Measurements from ENCODE around the gene C2orf76.

The C2orf76 gene

DNA sequence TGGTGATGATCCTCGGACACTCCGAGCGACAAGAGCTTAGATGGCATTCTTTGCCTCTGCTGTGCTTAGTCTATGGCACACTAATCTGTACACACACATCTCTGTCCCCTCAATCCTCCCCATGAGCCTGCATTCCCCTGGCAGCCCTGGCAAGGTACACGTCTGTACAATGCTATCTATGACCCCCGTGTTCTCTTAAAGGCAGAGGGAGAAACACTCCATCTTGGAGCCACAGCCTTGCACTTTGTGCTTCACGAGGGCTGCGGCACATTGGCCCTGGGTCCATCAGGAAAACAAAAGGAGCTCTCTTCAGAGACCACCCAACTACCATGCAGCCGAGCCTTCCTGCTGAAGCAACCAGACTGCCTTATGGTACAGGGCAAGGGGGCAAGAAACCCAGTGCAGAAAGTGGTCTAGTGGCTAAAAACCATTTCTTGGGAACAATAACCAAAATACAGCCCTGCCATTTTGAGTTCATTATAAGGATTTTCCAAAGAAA, 100.5 kb downstream of the C2orf76 start:
- in situ Hi-C loops (cut with MboI; ENCODE audit: low sequenced_read_pairs): no loop called here

DNA sequence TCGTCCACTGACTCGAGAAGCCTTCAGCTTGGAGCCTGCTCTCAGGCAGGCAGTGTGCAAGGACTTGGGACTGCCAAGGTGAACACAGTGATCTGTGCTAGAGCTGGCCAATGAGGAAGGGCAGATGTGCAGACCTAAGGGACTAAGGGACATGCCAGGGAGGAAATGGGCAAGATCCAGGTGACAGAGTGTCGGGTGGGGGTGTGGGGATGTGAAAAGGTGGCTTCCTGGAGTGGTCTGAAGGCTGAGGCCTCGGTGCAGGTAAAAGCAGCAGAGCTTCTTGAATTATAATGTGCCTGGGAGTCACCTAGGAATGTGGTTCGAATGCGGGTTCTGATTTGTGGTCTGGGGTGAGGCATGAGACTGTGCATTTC, 101.0 kb downstream of the C2orf76 start:
- in situ Hi-C loops (cut with MboI; ENCODE audit: low sequenced_read_pairs): no loop called here

DNA sequence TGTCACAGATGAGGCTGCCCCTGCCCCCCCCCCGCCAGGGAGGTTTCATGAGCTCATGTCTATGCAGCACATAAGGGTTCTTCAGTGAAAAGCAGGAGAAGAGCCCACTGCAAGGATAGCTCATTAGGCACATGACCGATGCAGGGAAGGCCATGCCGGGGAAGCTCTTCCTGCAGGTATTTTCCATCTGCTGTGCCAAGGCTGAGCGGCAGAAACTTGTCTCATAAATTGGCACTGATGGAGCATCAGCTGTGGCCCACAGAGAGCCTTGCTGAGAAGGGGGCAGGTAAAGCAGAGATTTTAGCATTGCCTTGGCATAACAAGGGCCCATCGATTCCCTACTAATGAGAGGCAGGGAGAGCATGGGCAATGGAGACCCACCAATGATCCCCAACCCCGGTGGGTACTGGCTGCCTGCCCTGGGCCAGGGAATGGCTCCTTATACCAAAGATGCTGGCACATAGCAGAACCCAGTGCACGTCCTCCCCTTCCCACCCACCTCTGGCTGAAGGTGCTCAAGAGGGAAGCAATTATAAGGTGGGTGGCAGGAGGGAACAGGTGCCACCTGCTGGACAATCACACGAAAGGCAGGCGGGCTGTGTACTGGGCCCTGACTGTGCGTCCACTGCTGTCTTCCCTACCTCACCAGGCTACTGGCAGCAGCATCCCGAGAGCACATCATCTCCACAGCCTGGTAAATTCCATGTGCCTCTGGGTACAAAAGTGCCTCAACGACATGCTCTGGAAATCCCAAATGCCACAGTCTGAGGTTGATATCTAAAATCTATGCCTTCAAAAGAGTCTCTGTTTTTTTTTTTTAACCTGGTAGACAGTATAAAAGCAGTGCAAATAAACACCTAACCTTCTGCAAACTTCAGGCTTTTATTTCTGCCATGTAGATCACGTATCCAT, 101.6 kb downstream of the C2orf76 start:
- in situ Hi-C loops (cut with MboI; ENCODE audit: low sequenced_read_pairs): no loop called here

DNA sequence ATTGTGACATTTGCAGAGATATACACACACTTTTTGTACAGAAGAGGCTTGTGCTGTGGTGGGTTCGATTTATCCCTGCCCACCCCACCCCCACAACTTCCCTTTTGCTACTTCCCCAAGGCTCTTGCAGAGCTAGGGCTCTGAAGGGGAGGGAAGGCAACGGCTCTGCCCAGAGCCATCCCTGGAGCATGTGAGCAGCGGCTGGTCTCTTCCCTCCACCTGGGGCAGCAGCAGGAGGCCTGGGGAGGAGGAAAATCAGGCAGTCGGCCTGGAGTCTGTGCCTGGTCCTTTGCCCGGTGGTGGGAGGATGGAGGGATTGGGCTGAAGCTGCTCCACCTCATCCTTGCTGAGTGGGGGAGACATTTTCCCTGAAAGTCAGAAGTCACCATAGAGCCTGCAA, 103.0 kb downstream of the C2orf76 start:
- in situ Hi-C loops (cut with MboI; ENCODE audit: low sequenced_read_pairs): no loop called here

DNA sequence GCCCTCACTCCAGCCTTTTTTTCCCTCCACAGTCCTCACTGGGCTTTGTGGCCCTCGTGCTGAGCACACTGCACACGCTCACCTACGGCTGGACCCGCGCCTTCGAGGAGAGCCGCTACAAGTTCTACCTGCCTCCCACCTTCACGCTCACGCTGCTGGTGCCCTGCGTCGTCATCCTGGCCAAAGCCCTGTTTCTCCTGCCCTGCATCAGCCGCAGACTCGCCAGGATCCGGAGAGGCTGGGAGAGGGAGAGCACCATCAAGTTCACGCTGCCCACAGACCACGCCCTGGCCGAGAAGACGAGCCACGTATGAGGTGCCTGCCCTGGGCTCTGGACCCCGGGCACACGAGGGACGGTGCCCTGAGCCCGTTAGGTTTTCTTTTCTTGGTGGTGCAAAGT, 103.6 kb downstream of the C2orf76 start:
- in situ Hi-C loops (cut with MboI; ENCODE audit: low sequenced_read_pairs): no loop called here

DNA sequence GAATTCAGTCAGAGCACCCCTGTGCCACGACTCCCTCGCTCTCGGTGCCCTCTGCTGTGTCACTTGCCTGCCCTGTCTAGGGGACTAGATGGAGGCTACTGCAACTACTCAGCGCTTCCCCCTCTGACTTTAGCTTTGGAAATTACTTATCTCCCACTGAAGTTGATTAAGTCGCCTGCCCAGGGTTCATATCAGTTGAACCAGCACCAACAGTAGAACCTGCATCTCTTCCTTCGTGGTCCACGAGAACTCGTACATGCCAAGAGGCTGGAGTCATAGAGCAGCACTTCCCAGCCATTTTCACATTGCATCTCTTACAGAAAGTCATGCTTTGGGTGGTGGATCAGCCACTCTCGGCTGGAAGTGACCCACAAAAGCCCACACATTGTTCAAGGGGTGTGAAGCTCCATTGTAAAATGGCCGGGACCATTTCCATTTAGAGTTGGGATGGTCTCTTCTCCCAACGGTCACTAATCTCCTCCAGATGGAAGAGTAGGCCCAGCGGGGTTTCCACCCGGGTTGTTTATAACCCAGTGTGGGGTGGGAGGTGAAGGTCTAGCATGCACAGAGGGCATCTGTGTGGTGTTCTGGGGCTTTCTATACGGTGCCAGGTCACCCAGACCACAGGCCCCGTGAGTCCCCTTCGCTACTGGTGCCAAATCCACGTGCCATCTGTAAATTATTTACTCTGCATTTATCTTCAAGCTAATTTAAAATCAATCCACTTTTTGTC, 105.0 kb downstream of the C2orf76 start:
- in situ Hi-C loops (cut with MboI; ENCODE audit: low sequenced_read_pairs): no loop called here

DNA sequence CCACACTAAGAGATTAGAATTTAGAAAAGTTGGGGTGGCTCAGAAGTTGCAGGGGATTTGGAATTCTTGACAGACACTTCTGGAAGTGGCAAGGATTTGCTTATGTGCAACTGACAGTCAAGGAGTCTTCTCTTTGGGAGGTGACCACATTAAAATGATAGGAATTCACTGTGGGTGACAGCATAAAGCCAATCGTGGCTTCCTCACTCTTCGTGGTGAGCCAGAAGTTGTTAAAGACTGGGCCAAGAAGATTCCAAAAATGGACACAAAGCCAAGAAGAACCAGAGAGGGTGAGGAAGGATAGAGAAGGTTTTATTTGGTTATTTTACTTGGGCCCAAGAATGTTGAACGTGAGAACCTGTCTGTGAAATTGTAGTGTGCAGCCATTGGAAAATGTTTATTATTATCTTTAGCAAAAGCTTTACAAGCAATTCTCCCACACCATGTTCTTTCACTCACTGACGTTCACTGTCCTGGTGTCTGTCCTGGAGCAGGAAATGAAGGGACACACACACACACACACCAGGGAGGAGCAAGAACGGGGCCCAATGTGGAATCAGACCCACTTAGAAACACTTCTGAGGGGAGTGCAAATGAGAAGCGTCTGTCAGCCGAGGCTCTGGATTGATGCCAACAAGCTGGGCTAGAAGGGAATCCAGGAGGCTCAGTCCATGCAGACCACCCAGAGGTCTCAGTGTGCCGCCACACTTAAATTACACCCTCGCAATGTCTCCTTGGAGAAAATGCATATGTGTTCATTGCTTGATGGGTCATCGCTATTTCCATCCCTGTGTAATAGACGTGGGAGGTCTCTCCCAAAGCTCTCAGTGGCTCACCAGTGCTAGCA, 105.8 kb downstream of the C2orf76 start:
- in situ Hi-C loops (cut with MboI; ENCODE audit: low sequenced_read_pairs): no loop called here

DNA sequence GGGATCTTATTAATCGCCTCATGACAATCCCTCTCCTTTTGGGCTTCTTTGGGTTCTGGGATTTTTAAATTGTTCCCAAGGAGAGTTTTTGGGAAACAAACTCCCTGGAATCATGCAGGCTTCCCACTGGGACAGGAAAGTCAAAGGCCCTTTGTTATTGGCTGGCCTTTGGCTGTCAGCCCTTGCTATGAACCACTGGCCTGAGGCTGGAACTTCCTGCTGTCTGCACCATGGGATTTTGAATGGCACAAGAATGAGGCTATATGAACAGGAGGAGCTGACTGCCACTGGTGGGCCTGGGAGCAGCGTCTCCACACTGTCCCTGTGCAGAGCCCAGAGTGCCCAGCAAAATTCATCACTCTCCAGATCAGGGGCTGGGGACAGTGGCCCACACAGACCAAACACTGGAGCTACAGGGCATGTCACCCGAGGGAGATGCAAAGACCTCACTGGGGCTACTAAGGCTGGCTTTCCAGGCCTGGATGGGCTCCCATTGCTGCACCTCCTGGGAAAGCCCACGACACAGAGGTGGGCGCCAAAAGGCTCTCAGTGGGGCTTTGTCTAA, 107.3 kb downstream of the C2orf76 start:
- in situ Hi-C loops (cut with MboI; ENCODE audit: low sequenced_read_pairs): no loop called here

DNA sequence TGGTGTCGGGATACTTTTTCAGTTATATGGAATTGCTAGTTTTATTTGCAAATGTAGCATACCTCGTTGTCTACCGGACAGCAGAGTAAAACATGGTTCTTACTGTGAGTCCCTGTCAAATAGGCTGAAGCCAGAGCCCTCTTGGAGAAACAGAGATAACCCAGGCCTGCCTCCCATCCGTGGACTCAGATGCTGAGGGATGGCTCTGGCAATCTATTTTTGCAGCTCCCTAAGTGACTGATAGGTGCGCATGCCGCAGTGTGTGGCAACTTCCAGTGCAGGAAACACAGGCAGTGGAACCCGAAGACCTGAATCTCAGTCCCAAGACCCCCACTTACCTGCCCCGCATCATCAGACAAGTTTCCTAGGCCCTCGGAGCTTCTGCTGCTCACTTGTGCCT, 109.4 kb downstream of the C2orf76 start:
- in situ Hi-C loops (cut with MboI; ENCODE audit: low sequenced_read_pairs): no loop called here

DNA sequence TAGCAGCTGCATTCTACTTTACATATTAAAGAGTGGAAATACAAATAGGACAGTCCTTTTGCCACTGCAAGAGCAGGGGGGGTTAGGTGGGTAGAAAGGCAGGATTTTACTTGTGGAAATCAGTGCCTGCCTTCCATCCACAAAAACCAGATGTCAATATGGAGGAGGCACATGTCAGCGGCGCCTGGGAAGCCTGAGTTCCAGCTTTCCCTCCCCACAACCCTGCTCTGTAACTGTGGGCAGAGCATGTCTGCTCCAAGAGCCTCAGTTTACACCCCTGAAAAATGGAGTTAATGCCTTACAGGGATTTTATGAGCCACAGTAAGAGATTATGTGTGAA, 110.1 kb downstream of the C2orf76 start:
- in situ Hi-C loops (cut with MboI; ENCODE audit: low sequenced_read_pairs): no loop called here

DNA sequence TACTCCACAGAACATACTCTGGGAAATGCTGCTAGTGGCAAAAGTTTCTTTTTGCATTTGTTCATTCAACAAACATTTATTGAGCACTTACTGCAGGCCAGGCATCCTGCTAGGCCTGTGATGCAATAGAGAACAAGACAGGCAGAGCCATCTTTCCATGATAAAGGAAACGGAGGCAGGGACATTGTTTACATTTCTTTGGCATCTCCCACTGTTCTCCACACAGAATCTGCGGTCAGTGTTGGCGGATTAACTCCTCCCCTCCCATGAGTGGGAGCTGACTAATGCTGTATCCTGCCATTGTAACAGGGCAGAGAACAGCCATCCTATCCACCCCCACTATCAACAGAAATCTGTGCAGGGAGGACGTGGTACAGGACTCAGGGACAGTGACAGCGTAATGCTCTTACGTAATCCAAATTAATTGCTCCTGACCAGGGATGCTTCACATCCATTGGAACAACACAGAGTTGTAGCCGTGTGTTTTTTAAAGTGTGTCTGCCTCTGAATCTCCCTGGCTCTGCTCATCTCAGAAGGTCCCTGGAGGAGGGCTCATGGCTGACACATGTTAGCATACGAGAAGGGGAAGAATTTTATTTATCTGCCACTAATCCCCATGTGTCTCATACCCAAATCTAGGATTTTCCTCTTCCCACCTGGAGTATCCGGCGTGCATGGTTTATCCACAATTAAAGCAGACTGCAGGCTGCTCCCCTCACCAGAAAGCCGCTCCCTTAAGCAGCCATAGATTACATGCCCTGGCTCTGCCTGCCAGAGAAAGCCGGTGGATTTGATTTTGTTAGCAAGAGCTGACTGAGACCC, 110.7 kb downstream of the C2orf76 start:
- in situ Hi-C loops (cut with MboI; ENCODE audit: low sequenced_read_pairs): no loop called here

DNA sequence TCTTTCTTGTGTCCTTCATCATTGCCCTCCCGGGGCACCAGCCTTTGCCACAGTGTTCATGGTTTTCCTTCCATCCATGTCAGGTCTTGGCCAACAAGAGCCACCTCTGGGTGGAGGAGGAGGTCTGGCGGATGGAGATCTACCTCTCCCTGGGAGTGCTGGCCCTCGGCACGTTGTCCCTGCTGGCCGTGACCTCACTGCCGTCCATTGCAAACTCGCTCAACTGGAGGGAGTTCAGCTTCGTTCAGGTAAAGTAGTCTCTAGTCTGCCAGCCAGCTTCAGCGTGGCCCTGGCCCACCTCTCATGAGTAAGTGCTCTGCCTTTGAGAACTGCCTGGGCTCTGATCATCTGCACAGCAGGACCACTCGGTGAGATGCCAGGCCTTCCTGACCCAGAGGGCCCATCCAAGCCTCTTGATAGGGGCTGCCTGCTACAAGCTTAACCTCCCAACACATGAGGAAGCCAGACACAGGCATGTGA, 112.0 kb downstream of the C2orf76 start:
- in situ Hi-C loops (cut with MboI; ENCODE audit: low sequenced_read_pairs): no loop called here

DNA sequence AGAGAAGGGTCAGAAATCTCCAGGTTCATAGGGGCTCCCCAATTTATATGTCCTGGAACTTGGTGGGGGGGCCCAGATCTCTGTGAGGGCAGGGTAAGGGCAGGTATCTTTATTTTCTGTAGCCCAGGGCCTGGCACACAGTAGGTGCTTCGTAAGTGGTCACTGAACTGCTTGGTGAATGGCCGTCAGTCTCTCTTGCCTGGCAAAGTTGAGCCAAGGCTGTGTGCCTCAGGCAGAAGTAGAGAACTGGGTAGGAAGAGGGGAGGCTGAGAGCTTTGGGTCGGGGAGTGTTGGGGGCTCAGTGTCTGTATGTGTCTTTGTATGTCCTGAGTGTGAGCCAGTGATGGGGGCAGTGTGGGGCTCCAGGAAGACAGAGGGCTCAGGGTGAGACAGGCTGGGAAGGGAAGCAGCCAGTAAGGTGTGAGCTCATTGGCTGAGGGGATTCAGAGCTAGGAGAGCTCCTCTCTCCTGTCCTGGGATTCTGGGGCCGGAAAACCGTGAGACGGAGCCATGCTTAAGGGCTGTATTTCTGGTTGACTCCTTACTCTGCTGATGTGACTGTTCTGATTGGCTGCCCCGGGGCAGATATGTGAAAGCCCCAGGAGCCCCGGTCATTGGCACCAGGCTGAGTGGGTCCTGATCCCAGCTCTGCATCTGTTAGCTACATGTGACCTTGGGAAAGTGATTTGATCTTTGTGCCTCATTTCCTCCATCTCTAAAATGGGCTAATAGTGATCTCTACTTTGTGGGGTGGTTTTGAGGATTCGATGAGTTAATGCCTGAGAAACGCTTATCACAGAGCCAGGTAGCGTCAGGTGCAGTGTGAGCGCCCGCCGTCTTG, 112.7 kb downstream of the C2orf76 start:
- in situ Hi-C loops (cut with MboI; ENCODE audit: low sequenced_read_pairs): no loop called here

DNA sequence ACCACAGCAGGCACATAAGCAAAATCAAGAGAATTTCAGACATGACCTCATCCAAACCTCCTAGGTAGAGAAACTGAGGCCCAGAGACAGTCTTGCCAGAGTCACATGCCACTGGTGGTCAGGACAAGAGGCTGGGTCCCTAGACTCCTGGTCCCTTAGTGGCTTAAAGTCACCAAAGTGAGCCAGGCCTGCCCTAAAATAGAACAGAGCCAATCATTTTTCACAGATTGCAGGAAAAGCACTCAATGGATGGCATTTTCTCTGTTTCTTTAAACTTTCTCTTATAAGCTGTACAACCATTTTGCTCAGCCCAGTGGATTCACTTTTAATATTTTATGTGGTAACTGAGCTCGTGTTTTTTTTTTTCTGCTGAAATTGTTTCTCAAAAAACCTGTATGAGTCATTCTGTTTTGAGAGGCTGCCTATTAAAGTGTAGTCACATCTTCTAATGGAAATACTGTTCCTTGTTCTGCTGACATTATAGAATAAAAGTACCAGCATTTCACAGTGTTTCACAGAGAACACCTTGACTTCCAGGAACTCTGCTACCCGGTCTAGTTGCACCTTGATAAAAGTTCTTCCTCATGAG, 113.4 kb downstream of the C2orf76 start:
- in situ Hi-C loops (cut with MboI; ENCODE audit: low sequenced_read_pairs): no loop called here
